Heart left ventricle (tissue), 16 donors: Measurements from ENCODE around the gene CDKL2. TPM values are rescaled to one million over a fixed set of nuclear protein-coding genes. Genes with fewer than 3 reads are reported as not detected.
"Not testable (repeated sequence)": the region's sequence is repeated elsewhere in the genome, so short reads cannot be mapped to it uniquely, and the experiment has no call there.

Experiments used
- ATAC-seq, 4 donors: fragments of 200-7000 bp; cut with Tn5 transposase; one replicate each; pipeline ENCODE4 v1.9.1; 2020 to 2022; ENCODE audit warnings: moderate library complexity in 4 of 4, mild to moderate bottlenecking in 3 of 4, moderate number of reproducible peaks in 1 of 4
- DNase-seq, 5 donors: peaks; one replicate each; pipeline ENCODE4 v3.0.0-alpha.2; 2020
- H3K27ac ChIP-seq, 12 donors: fragments of 200-600 bp; sonication (generic) in 4 of 12; one replicate each; pipeline versions ENCODE4 v1.5.0 to v1.8.0; 2016 to 2022; ENCODE audit warnings: mild to moderate bottlenecking in 2 of 12
- H3K27me3 ChIP-seq, 9 donors: fragments of 200-600 bp; sonication (generic) in 2 of 9; one replicate each; pipeline versions ENCODE4 v1.5.1 to v1.8.0; 2016 to 2022; ENCODE audit warnings: mild to moderate bottlenecking in 3 of 9
- H3K36me3 ChIP-seq, 9 donors: fragments of 200-600 bp; sonication (generic) in 2 of 9; one replicate each; pipeline versions ENCODE4 v1.5.0 to v1.8.0; 2018 to 2022; ENCODE audit warnings: mild to moderate bottlenecking in 2 of 9
- H3K4me1 ChIP-seq, 12 donors: fragments of 200-600 bp; sonication (generic) in 4 of 12; one replicate each; pipeline versions ENCODE4 v1.5.0 to v1.8.0; 2016 to 2022; ENCODE audit warnings: mild to moderate bottlenecking in 3 of 12
- H3K4me3 ChIP-seq, 12 donors: fragments of 200-600 bp; sonication (generic) in 4 of 12; one replicate each; pipeline versions ENCODE4 v1.5.0 to v1.8.0; 2017 to 2022; ENCODE audit warnings: mild to moderate bottlenecking in 9 of 12, moderate library complexity in 4 of 12
- H3K9me3 ChIP-seq, 12 donors: fragments of 200-600 bp; sonication (generic) in 4 of 12; one replicate each; pipeline versions ENCODE4 v1.5.0 to v1.8.0; 2016 to 2022; ENCODE audit warnings: mild to moderate bottlenecking in 1 of 12
- POLR2A ChIP-seq, 2 donors: fragments of 450-650 bp; IDR thresholded peaks; one replicate each; pipeline ENCODE4 v1.6.1; 2017; ENCODE audit warnings: antibody characterized with exemption in 2 of 2, mild to moderate bottlenecking in 2 of 2, moderate library complexity in 2 of 2
- WGBS, 4 donors: extraction: QIAGEN DNeasy Blood & Tissue Kit in 2 of 4; methylation state at CpG; one replicate each; pipeline versions ENCODE4 v1.1.5 to v1.1.7; 2013 to 2018; 5-methylcytosine and 5-hydroxymethylcytosine counted together
- intact Hi-C, 10 donors: fragments of 100-400 bp; cut with DNase I; formaldehyde crosslinking; loops; one replicate each; pipeline versions ENCODE4 v1.11.1 to v1.14.2; 2022
- polyA plus RNA-seq, 2 donors: library from polyadenylated mRNA; stranded (reverse); fragments of 200-250 nt; gene quantifications; one replicate each; pipeline ENCODE4 v1.2.3, GENCODE V29; 2013
- total RNA-seq, 9 donors: library from RNA; depleted of rRNA in 2 of 9; stranded (reverse); fragments of >200 nt in 2 of 9; fragmentation: NEBNext Ultra II Directional in 3 of 9; extraction: Animal tissue kit (Norgen Biotek cat#: 25700) in 3 of 9; gene quantifications; one replicate each; pipeline versions ENCODE4 v1.1.0 to v1.2.4, GENCODE V29; 2016 to 2023
- TF ChIP-seq, protein P1 (sequence below), 12 donors: fragments of 200-600 bp; sonication (generic) in 4 of 12; IDR thresholded peaks; one replicate each; pipeline versions ENCODE4 v1.5.0 to v1.8.0; 2018 to 2022; ENCODE audit warnings: antibody characterized with exemption in 12 of 12, mild to moderate bottlenecking in 5 of 12
- donor health status: ischemic (EF 13 %, LVEDD 7.1; RV severe dilation, severe dysfunction).
- donor health status: healthy with polysubstance abuse.
- donor health status: DM: no; HTN: yes; CAD: no.
- donor health status: DM: no; HTN: no; CAD: no.
- donor health status: ischemic (EF 25% LVEDD 6.9; RV normal size, moderate dysfunction).
- donor health status: ischemic (EF 25% LVEDD 5.7; RV mildly dilated, moderate dysfunction).
- donor health status: healthy.
- donor health status: DM: yes; HTN: yes; CAD: no.
- donor health status: ischemic (EF 35%, LVEDD 5.7; RV mildly dilated, moderate dysfunction).
- donor health status: nonischemic (EF 11% LVEDD 7.7; RV severe dilation, severe dysfunction).
- donor health status: DM: yes; HTN: yes; CAD: no.
- donor health status: PGD.
- donor health status: ischemic (EF 29% LVEDD 5.4; RV normal size, mild dysfunction).
- donor health status: nonischemic (EF 23%, LVEDD 6.1; RV moderate dilation, normal function).

Gene CDKL2
- total and polyA plus RNA-seq, 11 donors, result 0.04 to 1.1 (median 0.68) TPM; not detected in 5

- WGBS, 4 donors, result 73 to 85% (median 84%) methylated on average over 4 of the region's 4 CpGs
- Histone ChIP-seq H3K4me1 (peaks cover 0 to 57% (median 31%) of the 10 kb centered on the region in 12 donors), H3K36me3 (peaks cover 0 to 7% (median 3%) of the 10 kb centered on the region in 9 donors), H3K27me3 (no peaks in the 10 kb centered on the region), H3K4me3 (no peak overlapping the region), H3K9me3 (no peaks in the 10 kb centered on the region), H3K27ac (no peak overlapping the region)
- TF ChIP-seq, protein P1, sequence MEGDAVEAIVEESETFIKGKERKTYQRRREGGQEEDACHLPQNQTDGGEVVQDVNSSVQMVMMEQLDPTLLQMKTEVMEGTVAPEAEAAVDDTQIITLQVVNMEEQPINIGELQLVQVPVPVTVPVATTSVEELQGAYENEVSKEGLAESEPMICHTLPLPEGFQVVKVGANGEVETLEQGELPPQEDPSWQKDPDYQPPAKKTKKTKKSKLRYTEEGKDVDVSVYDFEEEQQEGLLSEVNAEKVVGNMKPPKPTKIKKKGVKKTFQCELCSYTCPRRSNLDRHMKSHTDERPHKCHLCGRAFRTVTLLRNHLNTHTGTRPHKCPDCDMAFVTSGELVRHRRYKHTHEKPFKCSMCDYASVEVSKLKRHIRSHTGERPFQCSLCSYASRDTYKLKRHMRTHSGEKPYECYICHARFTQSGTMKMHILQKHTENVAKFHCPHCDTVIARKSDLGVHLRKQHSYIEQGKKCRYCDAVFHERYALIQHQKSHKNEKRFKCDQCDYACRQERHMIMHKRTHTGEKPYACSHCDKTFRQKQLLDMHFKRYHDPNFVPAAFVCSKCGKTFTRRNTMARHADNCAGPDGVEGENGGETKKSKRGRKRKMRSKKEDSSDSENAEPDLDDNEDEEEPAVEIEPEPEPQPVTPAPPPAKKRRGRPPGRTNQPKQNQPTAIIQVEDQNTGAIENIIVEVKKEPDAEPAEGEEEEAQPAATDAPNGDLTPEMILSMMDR (IDR thresholded peaks at IDR 0.05), result no peak
- TF ChIP-seq POLR2A (IDR thresholded peaks at IDR 0.05), result no peak
- DNase-seq (no peak), ATAC-seq (no peak)
- intact Hi-C loops, result no loop called here
These were observed 36.0 kb upstream of the CDKL2 start for GRCh38 chr4:75666299-75666698.

DNA sequence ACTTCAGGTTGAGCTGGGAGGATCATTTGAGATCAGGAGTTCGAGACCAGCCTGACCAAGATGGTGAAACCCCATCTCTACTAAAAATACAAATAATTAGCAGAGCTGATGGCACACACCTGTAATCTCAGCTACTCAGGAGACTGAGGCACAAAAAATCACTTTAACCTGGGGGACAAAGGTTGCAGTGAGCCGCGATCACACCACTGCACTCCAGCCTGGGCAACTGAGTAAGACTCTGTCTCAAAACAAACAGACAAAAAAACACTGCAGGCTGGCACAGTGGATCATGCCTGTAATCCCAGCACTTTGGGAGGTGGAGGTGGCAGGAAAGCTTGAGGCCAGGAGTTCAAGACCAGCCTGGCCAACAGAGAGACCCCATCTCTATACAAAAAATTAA is 34.3 kb upstream of the CDKL2 start:
- peaks cover 0 to 24% (median 19%) of the 10 kb centered on the region in 9 donors for H3K36me3 ChIP-seq
- intact Hi-C loops, ATAC-seq, H3K27me3 ChIP-seq, DNase-seq, H3K27ac ChIP-seq, H3K9me3 ChIP-seq, H3K4me3 ChIP-seq: not testable (repeated sequence)
- peaks cover 0 to 50% (median 20%) of the 10 kb centered on the region in 12 donors for H3K4me1 ChIP-seq
- 97 to 98% (median 97%) methylated on average over 3 of the region's 3 CpGs for WGBS, 4 donors

- ATAC-seq, result no peak
- TF ChIP-seq, protein P1 (IDR thresholded peaks at IDR 0.05), result no peak
- no peak for TF ChIP-seq POLR2A (IDR thresholded peaks at IDR 0.05)
These were observed 32.3 kb upstream of the CDKL2 start for GRCh38 chr4:75662626-75663025.

GRCh38 chr4:75660491-75660890 is 30.2 kb upstream of the CDKL2 start:
- intact Hi-C loops, result no loop called here
- 80 to 85% (median 82%) methylated on average over 2 of the region's 2 CpGs for WGBS, 4 donors

More at GRCh38 chr4:75662626-75663025, 32.3 kb upstream of the CDKL2 start:
- H3K36me3 ChIP-seq, result peaks cover 0 to 43% (median 38%) of the 10 kb centered on the region in 9 donors
- H3K4me1 ChIP-seq, result peaks cover 0 to 40% (median 12%) of the 10 kb centered on the region in 12 donors
- H3K9me3 ChIP-seq, result no peaks in the 10 kb centered on the region
- H3K27ac ChIP-seq, result no peak overlapping the region
- no peaks in the 10 kb centered on the region for H3K27me3 ChIP-seq
- H3K4me3 ChIP-seq, result no peak overlapping the region
- intact Hi-C loops, result no loop called here
- no peak for DNase-seq
- 77 to 83% (median 81%) methylated on average over 2 of the region's 2 CpGs for WGBS, 4 donors

More at GRCh38 chr4:75660491-75660890, 30.2 kb upstream of the CDKL2 start:
- Histone ChIP-seq H3K4me3 (no peak overlapping the region), H3K27me3 (no peaks in the 10 kb centered on the region), H3K36me3 (peaks cover 0 to 65% (median 59%) of the 10 kb centered on the region in 9 donors), H3K27ac (no peak overlapping the region), H3K9me3 (no peaks in the 10 kb centered on the region), H3K4me1 (peaks cover 0 to 24% (median 4%) of the 10 kb centered on the region in 12 donors)
- no peak for DNase-seq
- TF ChIP-seq, protein P1 (IDR thresholded peaks at IDR 0.05), result no peak
- TF ChIP-seq POLR2A (IDR thresholded peaks at IDR 0.05), result no peak
- no peak for ATAC-seq
